ENCODE data around the gene MYO1D.

The MYO1D gene

GRCh38 chr17:32546031-32546444, 330.9 kb downstream of the MYO1D start:
- CTCF ChIA-PET, result interaction anchor here (0.6 to 1.2 kb wide), 2 partner anchors 65 to 84 kb away, joined by 3 read pairs; no protein-coding TSS in a partner anchor
- DNase-seq (ENCODE audit: low read depth, low spot score), result no peak

GRCh38 chr17:32542186-32542585, 334.7 kb downstream of the MYO1D start:
- POLR2A ChIA-PET, result no interaction called here
- no peak overlapping the region for H3K4me3 ChIP-seq (ENCODE audit: low read depth, low read length)
- TF ChIP-seq CTCF (IDR thresholded peaks at IDR 0.05; ENCODE audit: insufficient read depth, low read length, missing control alignments), result no peak
- CTCF ChIA-PET, result no interaction called here
- DNase-seq (ENCODE audit: low read depth, low spot score), result no peak

More at GRCh38 chr17:32546031-32546444, 330.9 kb downstream of the MYO1D start:
- TF ChIP-seq CTCF (IDR thresholded peaks at IDR 0.05; ENCODE audit: insufficient read depth, low read length, missing control alignments), result no peak
- no peak overlapping the region for H3K4me3 ChIP-seq (ENCODE audit: low read depth, low read length)
- POLR2A ChIA-PET, result no interaction called here

- ChIA-PET POLR2A (no interaction called here), CTCF (no interaction called here)
- no peak overlapping the region for H3K4me3 ChIP-seq (ENCODE audit: low read depth, low read length)
- no peak for DNase-seq (ENCODE audit: low read depth, low spot score)
- no peak for TF ChIP-seq CTCF (IDR thresholded peaks at IDR 0.05; ENCODE audit: insufficient read depth, low read length, missing control alignments)
Observed at GRCh38 chr17:32541640-32542039, 335.3 kb downstream of the MYO1D start.

- CTCF ChIA-PET, result interaction anchor here (0.8 kb wide), 1 partner anchor 15 kb away, joined by 3 read pairs; no protein-coding TSS in a partner anchor
- POLR2A ChIA-PET, result no interaction called here
- no peak for TF ChIP-seq CTCF (IDR thresholded peaks at IDR 0.05; ENCODE audit: insufficient read depth, low read length, missing control alignments)
- H3K4me3 ChIP-seq (ENCODE audit: low read depth, low read length), result no peak overlapping the region
- peak; percentile 21 for DNase-seq (ENCODE audit: low read depth, low spot score)
Observed at GRCh38 chr17:32536736-32537643, 339.9 kb downstream of the MYO1D start.

GRCh38 chr17:32533296-32533695, 343.6 kb downstream of the MYO1D start:
- TF ChIP-seq CTCF (IDR thresholded peaks at IDR 0.05; ENCODE audit: insufficient read depth, low read length, missing control alignments), result no peak
- DNase-seq (ENCODE audit: low read depth, low spot score), result no peak
- ChIA-PET POLR2A (interaction anchor here (0.6 kb wide), 1 partner anchor 17 kb away, joined by 3 read pairs; no protein-coding TSS in a partner anchor), CTCF (interaction anchor here (1.8 kb wide), 1 partner anchor 71 kb away, joined by 7 read pairs; no protein-coding TSS in a partner anchor)
- H3K4me3 ChIP-seq (ENCODE audit: low read depth, low read length), result no peak overlapping the region

GRCh38 chr17:32529604-32530003, 347.3 kb downstream of the MYO1D start:
- ChIA-PET POLR2A (no interaction called here), CTCF (interaction anchor here (0.6 kb wide), 1 partner anchor 32 kb away, joined by 3 read pairs; no protein-coding TSS in a partner anchor)
- no peak for TF ChIP-seq CTCF (IDR thresholded peaks at IDR 0.05; ENCODE audit: insufficient read depth, low read length, missing control alignments)
- DNase-seq (ENCODE audit: low read depth, low spot score), result no peak
- no peak overlapping the region for H3K4me3 ChIP-seq (ENCODE audit: low read depth, low read length)

Data from AG04449 (cell line).